Ishikawa (cell line): ENCODE data around the gene CWC27.

Experiments
- CEBPB ChIP-seq: IDR thresholded peaks from 2 replicates; pipeline ENCODE4 v1.6.1; 2012
- CREB1 ChIP-seq: IDR thresholded peaks from 2 replicates; pipeline ENCODE4 v1.6.1; 2012; ENCODE audit warnings: low read depth
- EGR1 ChIP-seq: IDR thresholded peaks from 2 replicates; pipeline ENCODE4 v1.6.1; 2012
- EP300 ChIP-seq: IDR thresholded peaks from 2 replicates; pipeline ENCODE4 v1.6.1; 2012; ENCODE audit warnings: borderline replicate concordance
- FOXM1 ChIP-seq: IDR thresholded peaks from 2 replicates; pipeline ENCODE4 v1.6.1; 2012; ENCODE audit warnings: low read depth, borderline replicate concordance
- NFIC ChIP-seq: IDR thresholded peaks from 2 replicates; pipeline ENCODE4 v1.6.1; 2012
- RAD21 ChIP-seq: IDR thresholded peaks from 2 replicates; pipeline ENCODE4 v1.6.1; 2012; ENCODE audit warnings: low read depth
- REST ChIP-seq: IDR thresholded peaks from 2 replicates; pipeline ENCODE4 v1.6.1; 2012; ENCODE audit warnings: low read depth, mild to moderate bottlenecking
- TAF1 ChIP-seq: IDR thresholded peaks from 2 replicates; pipeline ENCODE4 v1.6.1; 2012; ENCODE audit warnings: low read depth, mild to moderate bottlenecking
- TCF12 ChIP-seq: IDR thresholded peaks from 2 replicates; pipeline ENCODE4 v1.6.1; 2012; ENCODE audit warnings: low read depth
- TEAD4 ChIP-seq: IDR thresholded peaks from 2 replicates; pipeline ENCODE4 v1.6.1; 2012
- USF1 ChIP-seq: IDR thresholded peaks from 2 replicates; pipeline ENCODE4 v1.6.1; 2012
- YY1 ChIP-seq: IDR thresholded peaks from 2 replicates; pipeline ENCODE4 v1.6.1; 2012; ENCODE audit warnings: low read depth
- ZBTB7A ChIP-seq: IDR thresholded peaks from 2 replicates; pipeline ENCODE4 v1.6.1; 2012; ENCODE audit warnings: low read depth
- TF ChIP-seq, protein P1 (sequence below): IDR thresholded peaks from 2 replicates; pipeline ENCODE4 v1.6.1; 2012

CWC27 gene

GRCh38 chr5:65026816-65027548, 258.3 kb downstream of the CWC27 start:
- no peak for TF ChIP-seq TEAD4
- no peak for TF ChIP-seq CREB1
- TF ChIP-seq USF1: no peak
- TF ChIP-seq CEBPB: no peak
- no peak for TF ChIP-seq EP300

DNA sequence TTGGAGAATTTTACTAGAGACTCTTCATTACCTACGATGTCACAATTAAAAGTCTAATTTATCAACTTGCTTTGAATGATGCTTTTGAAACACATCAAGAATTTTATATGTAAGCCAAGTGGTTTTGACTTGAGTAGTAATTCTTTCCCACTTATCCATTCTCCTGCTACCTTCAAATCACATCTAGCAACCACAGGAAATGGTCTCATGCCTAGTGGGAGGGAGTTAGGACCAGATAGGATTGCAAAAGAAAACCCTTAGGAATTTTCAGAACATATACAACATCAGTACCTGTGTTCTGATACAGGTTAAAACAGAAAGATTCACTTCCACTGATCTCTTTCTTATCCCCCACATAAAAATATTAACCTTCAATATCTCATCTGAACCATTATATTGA, 260.4 kb downstream of the CWC27 start:
- TF ChIP-seq YY1 (no peak), FOXM1 (no peak), EGR1 (no peak), REST (no peak), EP300 (no peak), CEBPB (no peak), NFIC (no peak), USF1 (no peak), TAF1 (no peak), TEAD4 (no peak), ZBTB7A (no peak), TCF12 (no peak), CREB1 (no peak), RAD21 (no peak)
- TF ChIP-seq, protein P1, sequence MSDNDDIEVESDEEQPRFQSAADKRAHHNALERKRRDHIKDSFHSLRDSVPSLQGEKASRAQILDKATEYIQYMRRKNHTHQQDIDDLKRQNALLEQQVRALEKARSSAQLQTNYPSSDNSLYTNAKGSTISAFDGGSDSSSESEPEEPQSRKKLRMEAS: no peak

GRCh38 chr5:65030056-65030455, 261.3 kb downstream of the CWC27 start:
- TF ChIP-seq REST (no peak), YY1 (no peak), FOXM1 (no peak), USF1 (no peak), EGR1 (no peak), TEAD4 (no peak), EP300 (no peak), CEBPB (no peak), TAF1 (no peak), RAD21 (no peak), NFIC (no peak), ZBTB7A (no peak), TCF12 (no peak), CREB1 (no peak)
- TF ChIP-seq, protein P1: no peak

- TF ChIP-seq TCF12: no peak
Measured at GRCh38 chr5:65032250-65032649, 263.5 kb downstream of the CWC27 start.

- no peak for TF ChIP-seq ZBTB7A
- no peak for TF ChIP-seq YY1
- no peak for TF ChIP-seq FOXM1
- TF ChIP-seq TAF1: no peak
- no peak for TF ChIP-seq TCF12
- no peak for TF ChIP-seq NFIC
- TF ChIP-seq REST: no peak
- TF ChIP-seq, protein P1: no peak
- TF ChIP-seq CEBPB: no peak
- TF ChIP-seq RAD21: no peak
- TF ChIP-seq EGR1: no peak
- no peak for TF ChIP-seq TEAD4
- no peak for TF ChIP-seq CREB1
- TF ChIP-seq EP300: no peak
- TF ChIP-seq USF1: no peak
Measured at GRCh38 chr5:65034029-65034812, 265.5 kb downstream of the CWC27 start.
